ENCODE data around the gene ITPR3. TPM values are rescaled to one million over a fixed set of nuclear protein-coding genes. Genes with fewer than 3 reads are reported as not detected.

ITPR3 gene
- total and polyA plus RNA-seq, 2 of the 13 experiments (the other 11 are each of a cell fraction or from before 2014, with no cell fraction given): 3.8 to 21.4 TPM

DNA sequence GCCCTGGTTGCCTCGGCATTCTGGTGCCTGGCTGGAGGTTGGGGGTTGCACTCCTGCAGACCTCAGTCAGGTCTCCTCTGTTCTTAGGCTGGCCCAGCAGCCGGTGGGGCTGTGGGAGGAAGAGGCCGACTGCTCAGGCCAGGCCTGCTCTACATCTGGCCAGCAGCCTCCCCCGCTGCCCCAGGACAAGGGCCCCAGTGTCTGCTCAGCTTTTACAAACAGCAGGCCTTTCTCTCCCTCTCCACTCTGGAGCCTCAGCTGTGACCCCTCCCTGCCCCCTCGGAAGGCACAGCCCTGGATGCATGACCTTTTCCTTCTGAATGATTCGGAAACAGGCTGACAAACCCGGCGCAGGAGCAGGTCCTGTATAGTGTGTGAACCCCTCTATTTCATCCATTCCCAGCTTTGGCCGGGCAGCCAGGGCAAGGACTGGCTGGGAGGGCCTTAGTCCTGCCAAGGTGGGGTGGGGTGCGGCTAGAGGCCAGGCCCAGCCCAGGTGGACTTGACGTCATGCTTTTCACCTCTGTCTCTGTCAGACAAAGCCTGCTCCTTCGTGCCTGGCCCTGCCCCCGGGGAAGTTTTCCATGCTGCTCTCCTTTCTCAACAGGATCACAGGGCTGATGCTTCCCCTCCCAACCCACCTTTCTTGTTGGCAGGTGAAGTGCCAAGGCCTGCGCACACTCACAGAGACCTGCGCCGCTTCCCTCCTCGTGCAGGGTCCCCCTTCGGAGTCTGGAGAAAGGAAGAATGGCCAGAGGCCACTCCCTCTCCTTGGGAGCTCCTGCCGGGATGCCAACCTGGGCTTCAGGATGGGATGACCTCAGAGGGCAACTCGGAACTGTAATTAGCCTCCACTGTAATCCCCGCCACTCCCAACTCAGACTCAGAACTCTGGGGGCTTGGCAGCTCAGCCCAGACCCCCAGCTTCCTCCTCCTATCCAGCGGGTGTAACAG, 10.1 kb upstream of the ITPR3 start (continued):
- TF ChIP-seq NR2F6 (IDR thresholded peaks at IDR 0.05) (peak; percentile 76), NR2F6 (CRISPR knock-in tag; IDR thresholded peaks at IDR 0.05) (peak; percentile 69), ZNF550 (CRISPR knock-in tag; IDR thresholded peaks at IDR 0.05; ENCODE audit: borderline replicate concordance) (no peak), MIER2 (CRISPR knock-in tag; IDR thresholded peaks at IDR 0.05) (peak; percentile 29; the same call in 1 of the 2 replicates), SOX6 (IDR thresholded peaks at IDR 0.05) (no peak), SOX6 (CRISPR knock-in tag; IDR thresholded peaks at IDR 0.05) (peak; percentile 51), ZNF547 (CRISPR knock-in tag; IDR thresholded peaks at IDR 0.05) (peak; percentile 41; the same call in 1 of the 2 replicates), ZNF292 (CRISPR knock-in tag; IDR thresholded peaks at IDR 0.05; ENCODE audit: borderline replicate concordance, low read depth) (peak; percentile 62), ZFY (CRISPR knock-in tag; IDR thresholded peaks at IDR 0.05) (peak; percentile 59; the same call in 1 of the 2 replicates), ZNF10 (CRISPR knock-in tag; IDR thresholded peaks at IDR 0.05; ENCODE audit: borderline replicate concordance, low read depth) (no peak), MTA1 (CRISPR knock-in tag; IDR thresholded peaks at IDR 0.05; ENCODE audit: borderline replicate concordance) (0 out of 2 replicates have a peak, but pooled peaks have one; percentile 31), ZNF451 (CRISPR knock-in tag; IDR thresholded peaks at IDR 0.05) (no peak), ZNF788 (CRISPR knock-in tag; IDR thresholded peaks at IDR 0.05; ENCODE audit: borderline replicate concordance) (0 out of 2 replicates have a peak, but pooled peaks have one; percentile 34), ZNF121 (CRISPR knock-in tag; IDR thresholded peaks at IDR 0.05) (peak; percentile 37; the same call in 1 of the 2 replicates), AGO2 (optimal IDR thresholded peaks at IDR 0.05; ENCODE audit: low read depth, low read length) (peak; percentile 5), RARA (CRISPR knock-in tag; IDR thresholded peaks at IDR 0.05) (peak; percentile 68; the same call in 1 of the 2 replicates), GATAD2A (CRISPR knock-in tag; IDR thresholded peaks at IDR 0.05) (peak; percentile 44; the same call in 1 of the 2 replicates), ZFP36L1 (CRISPR knock-in tag; IDR thresholded peaks at IDR 0.05) (no peak)
- TF ChIP-seq, protein P1, sequence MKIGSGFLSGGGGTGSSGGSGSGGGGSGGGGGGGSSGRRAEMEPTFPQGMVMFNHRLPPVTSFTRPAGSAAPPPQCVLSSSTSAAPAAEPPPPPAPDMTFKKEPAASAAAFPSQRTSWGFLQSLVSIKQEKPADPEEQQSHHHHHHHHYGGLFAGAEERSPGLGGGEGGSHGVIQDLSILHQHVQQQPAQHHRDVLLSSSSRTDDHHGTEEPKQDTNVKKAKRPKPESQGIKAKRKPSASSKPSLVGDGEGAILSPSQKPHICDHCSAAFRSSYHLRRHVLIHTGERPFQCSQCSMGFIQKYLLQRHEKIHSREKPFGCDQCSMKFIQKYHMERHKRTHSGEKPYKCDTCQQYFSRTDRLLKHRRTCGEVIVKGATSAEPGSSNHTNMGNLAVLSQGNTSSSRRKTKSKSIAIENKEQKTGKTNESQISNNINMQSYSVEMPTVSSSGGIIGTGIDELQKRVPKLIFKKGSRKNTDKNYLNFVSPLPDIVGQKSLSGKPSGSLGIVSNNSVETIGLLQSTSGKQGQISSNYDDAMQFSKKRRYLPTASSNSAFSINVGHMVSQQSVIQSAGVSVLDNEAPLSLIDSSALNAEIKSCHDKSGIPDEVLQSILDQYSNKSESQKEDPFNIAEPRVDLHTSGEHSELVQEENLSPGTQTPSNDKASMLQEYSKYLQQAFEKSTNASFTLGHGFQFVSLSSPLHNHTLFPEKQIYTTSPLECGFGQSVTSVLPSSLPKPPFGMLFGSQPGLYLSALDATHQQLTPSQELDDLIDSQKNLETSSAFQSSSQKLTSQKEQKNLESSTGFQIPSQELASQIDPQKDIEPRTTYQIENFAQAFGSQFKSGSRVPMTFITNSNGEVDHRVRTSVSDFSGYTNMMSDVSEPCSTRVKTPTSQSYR (CRISPR knock-in tag; IDR thresholded peaks at IDR 0.05; ENCODE audit: borderline replicate concordance): peak; percentile 21; the same call in 1 of the 2 replicates
- TF ChIP-seq, protein P2, sequence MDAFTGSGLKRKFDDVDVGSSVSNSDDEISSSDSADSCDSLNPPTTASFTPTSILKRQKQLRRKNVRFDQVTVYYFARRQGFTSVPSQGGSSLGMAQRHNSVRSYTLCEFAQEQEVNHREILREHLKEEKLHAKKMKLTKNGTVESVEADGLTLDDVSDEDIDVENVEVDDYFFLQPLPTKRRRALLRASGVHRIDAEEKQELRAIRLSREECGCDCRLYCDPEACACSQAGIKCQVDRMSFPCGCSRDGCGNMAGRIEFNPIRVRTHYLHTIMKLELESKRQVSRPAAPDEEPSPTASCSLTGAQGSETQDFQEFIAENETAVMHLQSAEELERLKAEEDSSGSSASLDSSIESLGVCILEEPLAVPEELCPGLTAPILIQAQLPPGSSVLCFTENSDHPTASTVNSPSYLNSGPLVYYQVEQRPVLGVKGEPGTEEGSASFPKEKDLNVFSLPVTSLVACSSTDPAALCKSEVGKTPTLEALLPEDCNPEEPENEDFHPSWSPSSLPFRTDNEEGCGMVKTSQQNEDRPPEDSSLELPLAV (CRISPR knock-in tag; conservative IDR thresholded peaks at IDR 0.05; ENCODE audit: low read depth): no peak
- TF ChIP-seq, protein P3, sequence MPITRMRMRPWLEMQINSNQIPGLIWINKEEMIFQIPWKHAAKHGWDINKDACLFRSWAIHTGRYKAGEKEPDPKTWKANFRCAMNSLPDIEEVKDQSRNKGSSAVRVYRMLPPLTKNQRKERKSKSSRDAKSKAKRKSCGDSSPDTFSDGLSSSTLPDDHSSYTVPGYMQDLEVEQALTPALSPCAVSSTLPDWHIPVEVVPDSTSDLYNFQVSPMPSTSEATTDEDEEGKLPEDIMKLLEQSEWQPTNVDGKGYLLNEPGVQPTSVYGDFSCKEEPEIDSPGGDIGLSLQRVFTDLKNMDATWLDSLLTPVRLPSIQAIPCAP (CRISPR knock-in tag; IDR thresholded peaks at IDR 0.05; ENCODE audit: low read depth): no peak
- TF ChIP-seq, protein P4, sequence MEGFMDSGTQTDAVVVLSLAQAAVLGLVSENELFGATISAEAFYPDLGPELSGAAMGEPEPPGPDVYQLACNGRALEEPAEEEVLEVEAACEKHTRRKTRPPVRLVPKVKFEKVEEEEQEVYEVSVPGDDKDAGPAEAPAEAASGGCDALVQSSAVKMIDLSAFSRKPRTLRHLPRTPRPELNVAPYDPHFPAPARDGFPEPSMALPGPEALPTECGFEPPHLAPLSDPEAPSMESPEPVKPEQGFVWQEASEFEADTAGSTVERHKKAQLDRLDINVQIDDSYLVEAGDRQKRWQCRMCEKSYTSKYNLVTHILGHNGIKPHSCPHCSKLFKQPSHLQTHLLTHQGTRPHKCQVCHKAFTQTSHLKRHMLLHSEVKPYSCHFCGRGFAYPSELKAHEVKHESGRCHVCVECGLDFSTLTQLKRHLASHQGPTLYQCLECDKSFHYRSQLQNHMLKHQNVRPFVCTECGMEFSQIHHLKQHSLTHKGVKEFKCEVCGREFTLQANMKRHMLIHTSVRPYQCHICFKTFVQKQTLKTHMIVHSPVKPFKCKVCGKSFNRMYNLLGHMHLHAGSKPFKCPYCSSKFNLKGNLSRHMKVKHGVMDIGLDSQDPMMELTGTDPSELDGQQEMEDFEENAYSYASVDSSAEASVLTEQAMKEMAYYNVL (CRISPR knock-in tag; IDR thresholded peaks at IDR 0.05; ENCODE audit: borderline replicate concordance): peak; percentile 57; the same call in 1 of the 2 replicates

All from HepG2 (cell line).